HL-60 (cell line): ENCODE measurements around the gene TAAR9.
"Not testable (repeated sequence)": the region's sequence is repeated elsewhere in the genome, so short reads cannot be mapped to it uniquely, and the experiment has no call there.

Source experiments
- DNase-seq, 2 experiments: peaks; one replicate each; pipeline ENCODE4 v3.0.0-alpha.2; 2010 to 2020; ENCODE audit warnings: low read depth in 1 of 2, low spot score in 1 of 2
- H3K27ac ChIP-seq: fragments of 250-450 bp; sonication (Bioruptor Pico); replicated peaks from 2 replicates; pipeline ENCODE4 v1.5.1; 2020; ENCODE audit warnings: mild to moderate bottlenecking, moderate library complexity
- H3K27me3 ChIP-seq: fragments of 250-450 bp; sonication (Bioruptor Pico); 2 replicates; pipeline ENCODE4 v1.5.1; 2021; ENCODE audit warnings: mild to moderate bottlenecking, moderate library complexity; ENCODE audit not compliant: insufficient read depth, poor library complexity, severe bottlenecking
- H3K4me3 ChIP-seq: replicated peaks from 2 replicates; pipeline ENCODE4 v1.5.1; 2011; ENCODE audit warnings: mild to moderate bottlenecking, control low read depth, low read length; ENCODE audit not compliant: insufficient read depth
- GABPA ChIP-seq: IDR thresholded peaks from 2 replicates; pipeline ENCODE4 v1.6.1; 2012; ENCODE audit warnings: low read depth
- POLR2AphosphoS5 ChIP-seq: IDR thresholded peaks from 2 replicates; pipeline ENCODE4 v1.6.1; 2012; ENCODE audit warnings: low read depth
- SPI1 ChIP-seq: IDR thresholded peaks from 2 replicates; pipeline ENCODE4 v1.6.1; 2012; ENCODE audit warnings: low read depth, mild to moderate bottlenecking, borderline replicate concordance
- TF ChIP-seq, protein P1 (sequence below): IDR thresholded peaks from 2 replicates; pipeline ENCODE4 v1.6.1; 2012; ENCODE audit warnings: low read depth; ENCODE audit not compliant: insufficient replicate concordance
- TF ChIP-seq, protein P2 (sequence below): IDR thresholded peaks from one replicate; pipeline ENCODE4 v1.5.1; 2011; ENCODE audit warnings: low read length, control low read depth, inconsistent platforms; ENCODE audit not compliant: insufficient read depth

The TAAR9 gene

GRCh38 chr6:132551214-132551613, 13.1 kb downstream of the TAAR9 start:
- no peak for TF ChIP-seq GABPA
- TF ChIP-seq SPI1, result no peak
- TF ChIP-seq, protein P1, sequence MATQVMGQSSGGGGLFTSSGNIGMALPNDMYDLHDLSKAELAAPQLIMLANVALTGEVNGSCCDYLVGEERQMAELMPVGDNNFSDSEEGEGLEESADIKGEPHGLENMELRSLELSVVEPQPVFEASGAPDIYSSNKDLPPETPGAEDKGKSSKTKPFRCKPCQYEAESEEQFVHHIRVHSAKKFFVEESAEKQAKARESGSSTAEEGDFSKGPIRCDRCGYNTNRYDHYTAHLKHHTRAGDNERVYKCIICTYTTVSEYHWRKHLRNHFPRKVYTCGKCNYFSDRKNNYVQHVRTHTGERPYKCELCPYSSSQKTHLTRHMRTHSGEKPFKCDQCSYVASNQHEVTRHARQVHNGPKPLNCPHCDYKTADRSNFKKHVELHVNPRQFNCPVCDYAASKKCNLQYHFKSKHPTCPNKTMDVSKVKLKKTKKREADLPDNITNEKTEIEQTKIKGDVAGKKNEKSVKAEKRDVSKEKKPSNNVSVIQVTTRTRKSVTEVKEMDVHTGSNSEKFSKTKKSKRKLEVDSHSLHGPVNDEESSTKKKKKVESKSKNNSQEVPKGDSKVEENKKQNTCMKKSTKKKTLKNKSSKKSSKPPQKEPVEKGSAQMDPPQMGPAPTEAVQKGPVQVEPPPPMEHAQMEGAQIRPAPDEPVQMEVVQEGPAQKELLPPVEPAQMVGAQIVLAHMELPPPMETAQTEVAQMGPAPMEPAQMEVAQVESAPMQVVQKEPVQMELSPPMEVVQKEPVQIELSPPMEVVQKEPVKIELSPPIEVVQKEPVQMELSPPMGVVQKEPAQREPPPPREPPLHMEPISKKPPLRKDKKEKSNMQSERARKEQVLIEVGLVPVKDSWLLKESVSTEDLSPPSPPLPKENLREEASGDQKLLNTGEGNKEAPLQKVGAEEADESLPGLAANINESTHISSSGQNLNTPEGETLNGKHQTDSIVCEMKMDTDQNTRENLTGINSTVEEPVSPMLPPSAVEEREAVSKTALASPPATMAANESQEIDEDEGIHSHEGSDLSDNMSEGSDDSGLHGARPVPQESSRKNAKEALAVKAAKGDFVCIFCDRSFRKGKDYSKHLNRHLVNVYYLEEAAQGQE, result no peak
- TF ChIP-seq POLR2AphosphoS5, result no peak
- TF ChIP-seq, protein P2, sequence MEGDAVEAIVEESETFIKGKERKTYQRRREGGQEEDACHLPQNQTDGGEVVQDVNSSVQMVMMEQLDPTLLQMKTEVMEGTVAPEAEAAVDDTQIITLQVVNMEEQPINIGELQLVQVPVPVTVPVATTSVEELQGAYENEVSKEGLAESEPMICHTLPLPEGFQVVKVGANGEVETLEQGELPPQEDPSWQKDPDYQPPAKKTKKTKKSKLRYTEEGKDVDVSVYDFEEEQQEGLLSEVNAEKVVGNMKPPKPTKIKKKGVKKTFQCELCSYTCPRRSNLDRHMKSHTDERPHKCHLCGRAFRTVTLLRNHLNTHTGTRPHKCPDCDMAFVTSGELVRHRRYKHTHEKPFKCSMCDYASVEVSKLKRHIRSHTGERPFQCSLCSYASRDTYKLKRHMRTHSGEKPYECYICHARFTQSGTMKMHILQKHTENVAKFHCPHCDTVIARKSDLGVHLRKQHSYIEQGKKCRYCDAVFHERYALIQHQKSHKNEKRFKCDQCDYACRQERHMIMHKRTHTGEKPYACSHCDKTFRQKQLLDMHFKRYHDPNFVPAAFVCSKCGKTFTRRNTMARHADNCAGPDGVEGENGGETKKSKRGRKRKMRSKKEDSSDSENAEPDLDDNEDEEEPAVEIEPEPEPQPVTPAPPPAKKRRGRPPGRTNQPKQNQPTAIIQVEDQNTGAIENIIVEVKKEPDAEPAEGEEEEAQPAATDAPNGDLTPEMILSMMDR, result no peak
- DNase-seq, result no peak
- Histone ChIP-seq H3K27ac (no peak overlapping the region), H3K4me3 (no peak overlapping the region), H3K27me3 (no peaks in the 10 kb centered on the region)

- Histone ChIP-seq H3K27me3 (no peaks in the 10 kb centered on the region), H3K4me3 (no peak within 1 kb of the TSS), H3K27ac (no peak within 1 kb of the TSS)
- DNase-seq, result no peak
- TF ChIP-seq, protein P2, result no peak
- no peak for TF ChIP-seq GABPA
- TF ChIP-seq POLR2AphosphoS5, result no peak
- no peak for TF ChIP-seq SPI1
- TF ChIP-seq, protein P1, result no peak
These were observed 14.3 kb downstream of the TAAR9 start, which contains the start of gene TAAR8 for GRCh38 chr6:132552372-132552771. TAAR8 (plus strand) TSS chr6:132552672; CDS start chr6:132552693, 21 bp downstream.

DNA sequence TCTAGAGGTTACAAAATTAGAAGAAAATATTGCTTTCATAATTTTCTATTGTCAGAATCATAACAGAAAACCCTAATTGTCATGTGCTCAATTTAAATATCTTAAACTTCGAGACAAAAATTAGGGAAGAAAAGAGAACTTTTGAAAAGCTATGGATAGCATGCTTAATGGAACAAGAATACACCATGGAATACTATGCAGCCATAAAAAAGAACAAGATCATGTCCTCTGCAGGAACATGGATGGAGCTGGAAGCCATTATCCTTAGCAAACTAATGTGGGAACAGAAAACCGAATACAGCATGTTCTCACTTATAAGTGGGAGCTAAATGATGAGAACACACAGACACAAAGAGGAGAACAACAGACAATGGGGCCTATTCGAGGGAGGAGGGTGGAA, 22.0 kb downstream of the TAAR9 start:
- H3K4me3 ChIP-seq, H3K27me3 ChIP-seq, DNase-seq, H3K27ac ChIP-seq: not testable (repeated sequence)

GRCh38 chr6:132566404-132566803, 28.3 kb downstream of the TAAR9 start:
- Histone ChIP-seq H3K27ac (no peak overlapping the region), H3K27me3 (peaks cover 5% of the 10 kb centered on the region), H3K4me3 (no peak overlapping the region)
- TF ChIP-seq, protein P2, result no peak
- TF ChIP-seq POLR2AphosphoS5, result no peak
- DNase-seq, result no peak
